Right kidney (tissue), 1 donor: ENCODE measurements around the gene PELI1.
A peak's percentile ranks its signal among the peaks of the same experiment; 100 is the strongest.
"Not testable (repeated sequence)": the region's sequence is repeated elsewhere in the genome, so short reads cannot be mapped to it uniquely, and the experiment has no call there.

Source experiments
- DNase-seq: peaks from one replicate; pipeline ENCODE4 v3.0.0-alpha.2; 2016

PELI1 gene

DNA sequence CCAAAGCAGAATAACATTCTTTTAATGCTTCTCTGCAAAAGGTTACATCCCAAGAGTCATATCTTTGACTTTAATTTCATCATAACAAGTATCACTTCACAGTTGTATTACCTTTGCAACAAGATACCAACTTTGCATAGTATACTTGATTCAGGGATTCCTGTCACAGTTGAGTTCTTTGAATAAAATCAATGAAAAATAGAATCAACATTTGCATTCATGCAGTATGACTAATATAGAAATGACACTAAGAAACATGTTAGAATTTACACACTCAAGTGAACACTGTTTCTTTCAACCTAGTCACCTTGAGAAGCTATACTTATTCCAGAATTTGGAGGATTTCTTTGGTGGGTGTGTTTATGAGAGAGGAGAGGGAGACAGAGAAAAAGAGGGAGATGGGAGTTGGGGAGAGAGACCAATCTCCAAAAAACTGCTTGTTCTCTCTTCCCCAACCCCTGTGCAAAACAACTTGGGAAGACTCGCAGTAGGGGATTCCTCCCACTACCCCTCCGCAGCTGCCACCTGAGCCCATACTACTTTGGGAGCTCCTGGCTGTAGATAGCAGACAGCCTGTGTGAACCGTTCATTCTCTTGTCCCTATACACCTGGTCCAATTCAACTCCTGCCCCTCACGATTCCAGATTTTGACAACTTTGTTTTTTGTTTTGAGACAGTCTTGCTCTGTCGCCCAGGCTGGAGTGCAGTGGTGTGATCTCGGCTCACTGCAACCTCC lies 57.7 kb downstream of the PELI1 start:
- no peak for DNase-seq

- no peak for DNase-seq
Observed at GRCh38 chr2:64085936-64086335, 58.3 kb downstream of the PELI1 start.

DNA sequence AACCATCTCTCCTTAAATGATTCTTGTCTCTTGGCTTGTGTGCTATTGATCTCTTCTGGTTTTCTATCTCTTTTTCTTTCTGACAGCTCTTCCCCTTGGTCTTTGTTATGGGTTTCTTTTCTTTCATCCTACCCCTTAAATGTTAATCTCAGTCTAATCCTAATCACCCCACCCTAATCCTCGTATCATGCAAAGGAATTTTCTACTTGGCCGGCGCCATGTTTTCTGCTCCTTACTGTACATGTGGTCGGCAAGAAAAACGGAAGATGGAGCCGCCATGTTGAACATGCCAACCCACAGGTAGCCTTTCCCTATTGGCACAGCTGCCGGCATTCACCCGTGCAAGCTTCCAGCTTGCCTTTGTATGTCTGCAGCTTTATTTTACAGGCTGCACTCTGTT lies 63.2 kb downstream of the PELI1 start:
- no peak for DNase-seq

DNA sequence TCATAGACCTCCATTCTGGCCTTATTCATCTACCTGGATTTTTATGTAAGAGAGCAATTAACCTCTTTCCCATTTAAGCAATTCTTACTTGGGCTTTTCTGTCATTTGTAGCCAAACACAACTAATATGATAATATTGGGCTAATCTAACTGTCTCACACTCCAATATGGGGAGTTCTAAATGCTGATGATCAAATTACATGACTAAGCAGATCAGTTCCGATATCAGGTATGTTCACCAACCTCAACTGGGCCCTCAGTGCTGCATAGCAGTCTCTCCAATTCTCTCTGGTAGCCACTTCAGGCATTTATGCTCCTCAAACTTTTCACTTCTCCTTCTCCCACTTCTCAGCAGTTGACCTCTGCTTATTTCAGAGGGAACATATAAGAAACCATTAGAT lies 64.0 kb downstream of the PELI1 start:
- no peak for DNase-seq

GRCh38 chr2:64079688-64080087 lies 64.5 kb downstream of the PELI1 start:
- not testable (repeated sequence) for DNase-seq

DNA sequence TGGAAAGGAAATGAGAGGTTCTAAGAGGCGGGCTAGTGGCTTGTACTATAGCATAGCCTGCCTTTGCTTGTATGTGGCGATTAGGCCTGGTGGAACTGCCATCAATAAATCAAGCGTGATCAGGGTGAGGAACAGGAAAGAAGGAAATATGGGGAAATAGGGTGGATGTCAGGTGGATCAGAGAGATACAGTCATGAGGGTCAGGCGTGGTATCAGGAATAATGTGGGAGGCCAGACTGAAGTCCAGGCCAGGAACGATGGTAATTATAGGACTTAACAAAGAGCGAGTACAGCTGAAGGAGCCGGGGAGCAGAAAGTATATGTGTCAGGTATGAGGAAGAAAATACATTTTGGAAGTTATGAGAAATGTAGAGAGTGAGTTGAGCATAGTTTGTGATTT lies 67.4 kb downstream of the PELI1 start:
- DNase-seq, result not testable (repeated sequence)

DNA sequence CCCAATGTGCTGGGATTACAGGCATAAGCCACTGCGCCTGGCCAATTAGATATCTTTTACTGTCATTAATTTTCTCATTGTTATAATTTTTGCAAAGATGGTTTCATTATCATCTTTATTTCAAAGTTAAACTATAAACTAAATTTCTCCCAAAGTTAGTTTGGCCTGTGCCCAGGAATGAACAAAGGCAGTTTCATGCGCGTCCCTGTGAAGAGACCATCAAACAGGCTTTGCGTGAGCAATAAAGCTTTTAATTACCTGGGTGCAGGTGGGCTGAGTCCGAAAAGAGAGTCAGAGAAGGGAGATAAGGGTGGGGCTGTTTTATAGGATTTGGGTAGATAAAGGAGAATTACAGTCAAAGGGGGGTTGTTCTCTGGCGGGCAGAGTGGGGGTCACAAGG lies 69.6 kb downstream of the PELI1 start:
- not testable (repeated sequence) for DNase-seq

DNA sequence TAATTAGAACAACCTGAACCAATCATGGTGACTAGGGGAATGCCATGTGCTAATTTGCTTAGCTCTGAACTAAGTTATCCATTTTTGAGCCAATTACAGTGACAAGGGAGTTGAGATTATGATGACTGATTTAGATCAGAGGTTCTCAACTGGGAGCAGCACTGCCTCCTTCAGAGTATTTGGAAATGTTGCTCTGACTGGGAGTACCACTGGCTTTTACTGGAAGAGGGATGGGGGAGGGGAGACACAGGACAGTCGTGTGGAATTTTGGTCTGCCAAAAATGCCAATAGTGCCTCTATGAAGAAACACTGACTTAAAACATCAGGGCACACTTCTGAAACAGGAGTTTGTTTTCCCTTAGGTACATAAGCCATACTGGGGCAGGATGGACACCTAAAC lies 76.9 kb downstream of the PELI1 start:
- no peak for DNase-seq

DNA sequence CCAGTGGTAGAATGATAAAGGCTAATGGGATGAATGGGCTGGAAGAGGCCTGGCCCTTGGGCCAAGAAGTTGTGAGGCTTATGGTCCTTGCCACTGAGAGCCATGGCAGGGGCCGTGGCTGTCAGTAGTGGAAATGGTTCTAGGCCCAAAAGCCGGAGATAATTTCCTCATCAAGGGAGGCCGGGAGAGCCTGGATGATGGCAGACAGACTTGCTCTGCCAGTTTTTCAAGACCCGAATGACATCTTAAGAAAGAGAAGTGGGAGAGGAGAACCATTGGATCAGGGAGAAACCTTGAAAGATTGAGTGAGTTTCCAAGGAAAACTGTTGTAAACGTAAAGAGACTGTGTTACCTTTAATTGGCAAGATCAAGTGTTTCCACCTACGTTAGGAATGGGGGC lies 78.7 kb downstream of the PELI1 start:
- DNase-seq, result no peak

GRCh38 chr2:64063924-64064331 lies 80.3 kb downstream of the PELI1 start:
- no peak for DNase-seq

GRCh38 chr2:64063454-64063853 lies 80.8 kb downstream of the PELI1 start:
- no peak for DNase-seq

DNA sequence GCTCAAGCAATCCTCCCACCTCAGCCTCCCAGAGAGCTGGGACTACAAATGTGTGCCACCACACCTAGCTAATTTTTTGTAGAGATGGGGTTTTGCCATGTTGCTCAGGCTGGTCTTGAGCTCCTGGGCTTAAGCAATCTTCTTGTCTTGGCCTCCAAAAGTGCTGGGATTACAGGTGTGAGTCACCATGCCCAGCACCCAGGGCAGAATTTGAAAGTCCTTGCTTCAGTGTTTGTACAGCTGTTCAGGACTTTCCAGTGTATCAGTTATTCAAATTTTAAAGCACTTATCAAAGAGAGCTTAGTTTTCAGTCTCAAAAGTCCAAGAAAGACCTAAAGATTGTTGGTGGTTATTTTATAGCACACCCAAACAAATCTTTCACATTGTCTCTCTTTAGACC lies 81.4 kb downstream of the PELI1 start:
- no peak for DNase-seq

DNA sequence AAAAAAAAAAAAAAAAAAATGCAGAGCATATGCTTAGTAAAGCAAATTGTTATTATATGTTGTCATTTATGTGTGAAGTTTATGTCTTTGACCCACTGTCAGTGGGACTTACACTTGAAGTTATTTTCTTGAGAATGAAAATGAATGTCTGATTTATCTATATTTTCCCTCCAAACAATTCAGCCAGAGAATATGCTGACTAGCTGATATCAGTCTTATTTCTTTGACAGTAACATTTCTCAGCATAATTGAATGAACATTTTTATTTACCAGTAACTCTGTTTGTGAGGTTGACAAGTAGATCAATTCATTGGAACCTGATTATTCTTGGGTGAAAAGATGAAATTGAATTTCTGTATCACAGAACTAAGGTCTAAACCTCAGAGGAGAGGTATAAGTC lies 85.0 kb downstream of the PELI1 start:
- DNase-seq, result no peak

- no peak for DNase-seq
Observed at GRCh38 chr2:64056021-64056420, 88.2 kb downstream of the PELI1 start.

DNA sequence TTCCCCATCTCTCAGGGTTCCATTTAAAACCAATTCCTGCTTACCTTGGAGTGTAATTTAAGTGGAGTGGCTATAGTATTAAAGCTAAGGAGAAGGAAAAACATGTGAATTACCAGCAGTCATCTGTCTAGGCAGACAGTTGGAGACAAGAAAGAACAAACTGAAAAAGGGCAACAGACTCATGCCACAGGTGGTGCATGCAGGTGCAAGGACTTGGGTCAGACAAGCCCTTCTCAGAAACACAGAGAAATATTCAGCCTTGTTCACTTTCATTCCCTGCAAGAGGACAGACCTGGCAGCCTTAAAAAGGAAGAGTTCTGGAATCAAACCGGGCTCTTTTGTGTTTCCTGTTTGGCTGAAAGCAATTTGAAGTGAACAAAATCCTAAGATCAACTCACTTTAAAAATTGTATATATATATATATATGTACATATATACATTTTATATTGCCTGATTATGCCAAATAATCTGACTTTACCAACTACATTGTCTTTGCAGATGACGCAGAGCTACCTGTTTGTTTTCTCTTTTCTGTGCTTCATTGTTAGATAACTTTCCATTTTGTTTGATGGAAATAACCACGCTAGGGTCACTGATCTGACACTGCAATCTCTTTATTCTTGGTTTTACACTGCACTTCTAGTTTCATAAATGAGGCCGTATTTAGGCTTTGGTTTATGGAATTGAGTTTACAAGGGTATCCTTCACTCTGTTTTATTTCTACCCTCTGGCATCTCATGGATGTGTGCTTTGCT lies 89.9 kb downstream of the PELI1 start:
- DNase-seq, result no peak

GRCh38 chr2:64052463-64053241 lies 91.6 kb downstream of the PELI1 start:
- no peak for DNase-seq

- DNase-seq, result peak; percentile 56
Observed at GRCh38 chr2:64049633-64050220, 94.5 kb downstream of the PELI1 start.

DNA sequence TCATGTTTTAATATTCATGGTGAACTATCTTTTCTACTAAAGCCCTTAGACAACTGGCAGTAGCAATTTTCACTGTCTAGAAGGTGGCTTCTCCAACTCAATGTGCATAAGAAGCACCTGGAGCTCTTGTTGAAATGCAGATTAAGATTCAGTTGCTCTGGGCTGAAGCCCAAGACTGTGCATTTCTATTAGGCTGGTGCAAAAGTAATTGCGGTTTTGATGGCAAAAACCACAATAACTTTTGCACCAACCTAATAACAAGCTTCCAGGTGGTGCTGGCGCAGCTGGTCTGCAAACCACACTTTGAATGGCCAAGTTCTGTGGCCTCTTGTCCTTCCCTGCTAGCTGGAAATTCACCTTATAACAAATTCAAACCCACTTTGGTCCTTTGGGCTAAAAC lies 98.3 kb downstream of the PELI1 start:
- DNase-seq, result no peak
